Measurements from ENCODE around the gene SPEM1.
A peak's percentile ranks its signal among the peaks of the same experiment; 100 is the strongest.

Gene SPEM1

GRCh38 chr17:7396147-7396546 lies 24.0 kb upstream of the SPEM1 start:
- no peak overlapping the region for H3K27ac ChIP-seq (ENCODE audit: low read depth, low read length)
- H3K27me3 ChIP-seq (ENCODE audit: control insufficient read depth, low read length) = no peaks in the 10 kb centered on the region
- H3K4me2 ChIP-seq (ENCODE audit: low read length) = no peak overlapping the region
- no peak overlapping the region for H3K4me3 ChIP-seq (ENCODE audit: low read length)
- H4K20me1 ChIP-seq (ENCODE audit: control insufficient read depth, insufficient read depth, low read depth, low read length) = no peaks in the 10 kb centered on the region
- no peaks in the 10 kb centered on the region for H3K9me2 ChIP-seq (replicated peaks; ENCODE audit: control insufficient read depth, low read length)
- H3K4me1 ChIP-seq (ENCODE audit: control insufficient read depth, low read length) = peaks cover 14% of the 10 kb centered on the region
- no peak for TF ChIP-seq EZH2phosphoT487 (IDR thresholded peaks at IDR 0.05; ENCODE audit: borderline replicate concordance, low read length)
- TF ChIP-seq, protein P1, sequence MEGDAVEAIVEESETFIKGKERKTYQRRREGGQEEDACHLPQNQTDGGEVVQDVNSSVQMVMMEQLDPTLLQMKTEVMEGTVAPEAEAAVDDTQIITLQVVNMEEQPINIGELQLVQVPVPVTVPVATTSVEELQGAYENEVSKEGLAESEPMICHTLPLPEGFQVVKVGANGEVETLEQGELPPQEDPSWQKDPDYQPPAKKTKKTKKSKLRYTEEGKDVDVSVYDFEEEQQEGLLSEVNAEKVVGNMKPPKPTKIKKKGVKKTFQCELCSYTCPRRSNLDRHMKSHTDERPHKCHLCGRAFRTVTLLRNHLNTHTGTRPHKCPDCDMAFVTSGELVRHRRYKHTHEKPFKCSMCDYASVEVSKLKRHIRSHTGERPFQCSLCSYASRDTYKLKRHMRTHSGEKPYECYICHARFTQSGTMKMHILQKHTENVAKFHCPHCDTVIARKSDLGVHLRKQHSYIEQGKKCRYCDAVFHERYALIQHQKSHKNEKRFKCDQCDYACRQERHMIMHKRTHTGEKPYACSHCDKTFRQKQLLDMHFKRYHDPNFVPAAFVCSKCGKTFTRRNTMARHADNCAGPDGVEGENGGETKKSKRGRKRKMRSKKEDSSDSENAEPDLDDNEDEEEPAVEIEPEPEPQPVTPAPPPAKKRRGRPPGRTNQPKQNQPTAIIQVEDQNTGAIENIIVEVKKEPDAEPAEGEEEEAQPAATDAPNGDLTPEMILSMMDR (IDR thresholded peaks at IDR 0.05; ENCODE audit: low read depth, low read length, poor library complexity, severe bottlenecking) = no peak
- H3K79me2 ChIP-seq (ENCODE audit: control insufficient read depth, low read length) = peaks cover 6% of the 10 kb centered on the region; the same call in 1 of the 2 replicates
- H3K36me3 ChIP-seq (ENCODE audit: control insufficient read depth, low read length) = no peaks in the 10 kb centered on the region; the same call in 1 of the 2 replicates
- H3F3A ChIP-seq (ENCODE audit: control insufficient read depth, insufficient read depth) = peaks cover 8% of the 10 kb centered on the region
- no peaks in the 10 kb centered on the region for H3K9me3 ChIP-seq (ENCODE audit: control insufficient read depth, insufficient read depth, low read length)

DNA sequence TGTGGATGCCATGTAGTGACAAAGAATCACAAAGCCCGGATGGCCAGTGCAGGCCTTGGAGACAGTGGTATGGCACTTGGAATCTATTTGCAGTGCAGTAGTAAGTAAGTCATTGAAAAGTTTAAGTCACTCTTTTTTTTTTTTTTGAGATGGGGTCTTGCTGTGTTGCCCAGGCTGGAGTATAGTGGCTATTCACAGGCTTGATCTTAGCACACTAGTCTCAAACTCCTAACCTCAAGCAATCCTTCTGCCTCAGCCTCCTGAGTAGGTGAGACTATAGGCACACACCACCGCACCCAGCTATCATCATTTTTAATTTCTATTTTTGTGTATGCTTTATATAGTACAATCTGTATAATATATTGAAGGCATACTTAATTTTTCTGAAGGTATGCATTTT lies 21.5 kb upstream of the SPEM1 start:
- H3K36me3 ChIP-seq (ENCODE audit: control insufficient read depth, low read length) = peaks cover 4% of the 10 kb centered on the region; the same call in 1 of the 2 replicates
- H3K4me2 ChIP-seq (ENCODE audit: low read length) = no peak overlapping the region
- H4K20me1 ChIP-seq (ENCODE audit: control insufficient read depth, insufficient read depth, low read depth, low read length) = no peaks in the 10 kb centered on the region
- H3K4me3 ChIP-seq (ENCODE audit: low read length) = no peak overlapping the region
- H3K79me2 ChIP-seq (ENCODE audit: control insufficient read depth, low read length) = peaks cover 12% of the 10 kb centered on the region
- TF ChIP-seq EZH2phosphoT487 (IDR thresholded peaks at IDR 0.05; ENCODE audit: borderline replicate concordance, low read length) = no peak
- TF ChIP-seq, protein P1 (IDR thresholded peaks at IDR 0.05; ENCODE audit: low read depth, low read length, poor library complexity, severe bottlenecking) = no peak
- peaks cover 16% of the 10 kb centered on the region for H3K4me1 ChIP-seq (ENCODE audit: control insufficient read depth, low read length)
- H3F3A ChIP-seq (ENCODE audit: control insufficient read depth, insufficient read depth) = peaks cover 5% of the 10 kb centered on the region; the same call in 1 of the 2 replicates
- no peaks in the 10 kb centered on the region for H3K27me3 ChIP-seq (ENCODE audit: control insufficient read depth, low read length)
- no peaks in the 10 kb centered on the region for H3K9me3 ChIP-seq (ENCODE audit: control insufficient read depth, insufficient read depth, low read length)
- no peak overlapping the region for H3K27ac ChIP-seq (ENCODE audit: low read depth, low read length)
- no peaks in the 10 kb centered on the region for H3K9me2 ChIP-seq (replicated peaks; ENCODE audit: control insufficient read depth, low read length)

DNA sequence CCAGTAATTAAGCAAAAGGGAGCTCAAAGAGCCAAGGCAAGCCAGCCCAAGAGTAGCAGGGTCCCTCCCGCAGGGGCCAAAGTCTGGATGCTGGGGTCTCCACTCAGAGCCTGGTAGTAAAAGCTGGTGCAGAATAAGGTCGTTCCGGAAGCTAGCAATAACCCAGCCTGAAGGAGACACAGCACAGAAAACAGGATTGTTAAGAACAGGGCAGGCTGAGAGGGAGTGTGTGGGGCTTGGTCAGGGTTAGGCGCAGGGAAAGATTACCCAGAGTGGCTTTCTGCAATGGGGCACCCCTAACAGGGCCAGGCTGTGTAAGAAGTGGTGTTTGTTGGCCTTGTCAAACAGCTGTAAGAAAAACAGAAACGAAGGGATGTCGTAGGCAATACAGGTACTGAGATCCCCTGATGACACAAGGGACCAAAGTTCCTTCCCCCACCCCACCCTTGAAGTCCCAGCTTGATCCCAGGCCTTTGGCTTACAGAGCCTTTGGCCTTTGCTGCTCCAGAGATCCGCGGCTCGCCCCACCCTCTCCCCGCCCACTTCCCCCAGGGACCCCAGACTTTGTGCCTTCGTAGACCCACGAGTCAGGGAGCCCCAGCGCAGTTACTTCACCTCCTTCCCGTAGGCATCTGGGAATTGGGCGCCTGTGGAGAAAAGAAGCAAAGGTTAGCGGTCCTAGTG lies 16.9 kb upstream of the SPEM1 start:
- H3K9me3 ChIP-seq (ENCODE audit: control insufficient read depth, insufficient read depth, low read length) = no peaks in the 10 kb centered on the region
- no peak for TF ChIP-seq EZH2phosphoT487 (IDR thresholded peaks at IDR 0.05; ENCODE audit: borderline replicate concordance, low read length)
- TF ChIP-seq, protein P1 (IDR thresholded peaks at IDR 0.05; ENCODE audit: low read depth, low read length, poor library complexity, severe bottlenecking) = no peak
- H3K9me2 ChIP-seq (replicated peaks; ENCODE audit: control insufficient read depth, low read length) = no peaks in the 10 kb centered on the region
- no peak overlapping the region for H3K27ac ChIP-seq (ENCODE audit: low read depth, low read length)
- peaks cover 4% of the 10 kb centered on the region; the same call in 1 of the 2 replicates for H3K36me3 ChIP-seq (ENCODE audit: control insufficient read depth, low read length)
- peaks cover 9% of the 10 kb centered on the region for H3K79me2 ChIP-seq (ENCODE audit: control insufficient read depth, low read length)
- peaks cover 5% of the 10 kb centered on the region; the same call in 1 of the 2 replicates for H3F3A ChIP-seq (ENCODE audit: control insufficient read depth, insufficient read depth)
- peaks cover 11% of the 10 kb centered on the region for H3K4me1 ChIP-seq (ENCODE audit: control insufficient read depth, low read length)
- H3K4me3 ChIP-seq (ENCODE audit: low read length) = peak overlapping the region; percentile 73
- no peaks in the 10 kb centered on the region for H4K20me1 ChIP-seq (ENCODE audit: control insufficient read depth, insufficient read depth, low read depth, low read length)
- peak overlapping the region; percentile 89 for H3K4me2 ChIP-seq (ENCODE audit: low read length)
- H3K27me3 ChIP-seq (ENCODE audit: control insufficient read depth, low read length) = no peaks in the 10 kb centered on the region

Data from DOHH2 (cell line).